Gastroesophageal sphincter (tissue), 3 donors: ENCODE data around the gene THRAP3.

Experiments
- CTCF ChIP-seq, 4 experiments: fragments of 200-600 bp in 2 of 4; fragments of 450-650 bp in 2 of 4; sonication (generic) in 1 of 4; IDR thresholded peaks; one replicate each; pipeline ENCODE4 v1.5.1; 2017 to 2019; ENCODE audit warnings: antibody characterized with exemption in 4 of 4, mild to moderate bottlenecking in 2 of 4, moderate library complexity in 2 of 4
- POLR2A ChIP-seq, 2 donors: fragments of 450-650 bp; IDR thresholded peaks; one replicate each; pipeline ENCODE4 v1.6.1; 2017; ENCODE audit warnings: antibody characterized with exemption in 2 of 2, mild to moderate bottlenecking in 2 of 2, moderate library complexity in 1 of 2
- POLR2AphosphoS5 ChIP-seq: sonication (generic); formaldehyde crosslinking; IDR thresholded peaks from one replicate; pipeline ENCODE4 v1.6.1; 2017; ENCODE audit warnings: antibody characterized with exemption

GRCh38 chr1:36276688-36277087 is 52.4 kb downstream of the THRAP3 start:
- TF ChIP-seq CTCF (IDR thresholded peaks at IDR 0.05), result no peak
- TF ChIP-seq POLR2A (IDR thresholded peaks at IDR 0.05), result no peak
- TF ChIP-seq POLR2AphosphoS5, result no peak
